Measurements from ENCODE around the gene RPS19.
A peak's percentile ranks its signal among the peaks of the same experiment; 100 is the strongest.
"Not testable (repeated sequence)": the region's sequence is repeated elsewhere in the genome, so short reads cannot be mapped to it uniquely, and the experiment has no call there.

The RPS19 gene

GRCh38 chr19:41872775-41873647 is 13.0 kb downstream of the RPS19 start:
- H3K27ac ChIP-seq, result peak overlapping the region; percentile 64

GRCh38 chr19:41875973-41876372 is 15.9 kb downstream of the RPS19 start:
- POLR2A ChIA-PET (ENCODE audit: low non-redundant PET); H3K27ac ChIP-seq; DNase-seq (ENCODE audit: low spot score); CTCF ChIA-PET: not testable (repeated sequence)

More at GRCh38 chr19:41872775-41873647, 13.0 kb downstream of the RPS19 start:
- DNase-seq (ENCODE audit: low spot score), result peak; percentile 66
- ChIA-PET POLR2A (ENCODE audit: low non-redundant PET) (interaction anchor here (1.2 to 1.3 kb wide), 2 partner anchors 13 to 174 kb away, joined by 5 to 7 read pairs; partner anchors contain the start of gene RPS19), CTCF (interaction anchor here (0.5 to 1.9 kb wide), 20 partner anchors 9 to 1537 kb away, joined by 3 to 21 read pairs (median 4); partner anchors contain the start of genes ARHGEF1 and RPS19)
- TF ChIP-seq CTCF (conservative IDR thresholded peaks at IDR 0.05; ENCODE audit: low read depth), result peak; percentile 82

- ChIA-PET POLR2A (ENCODE audit: low non-redundant PET) (no interaction called here), CTCF (interaction anchor here (1.0 kb wide), 1 partner anchor 81 kb away, joined by 7 read pairs; no protein-coding TSS in a partner anchor)
- TF ChIP-seq CTCF (conservative IDR thresholded peaks at IDR 0.05; ENCODE audit: low read depth), result no peak
- DNase-seq (ENCODE audit: low spot score), result no peak
- no peak within 1 kb of the TSS for H3K27ac ChIP-seq
Measured at GRCh38 chr19:41876847-41877832, 17.1 kb downstream of the RPS19 start, which contains the start of gene CD79A. TSS of gene CD79A (plus strand) at chr19:41877279. CDS start at chr19:41877305, 26 bp downstream.

- H3K27ac ChIP-seq, result no peak overlapping the region
- DNase-seq (ENCODE audit: low spot score), result no peak
- TF ChIP-seq CTCF (conservative IDR thresholded peaks at IDR 0.05; ENCODE audit: low read depth), result no peak
- ChIA-PET POLR2A (ENCODE audit: low non-redundant PET) (no interaction called here), CTCF (interaction anchor here (1.0 kb wide), 1 partner anchor 80 kb away, joined by 7 read pairs; no protein-coding TSS in a partner anchor)
Measured at GRCh38 chr19:41877916-41878905, 18.2 kb downstream of the RPS19 start.

GRCh38 chr19:41879080-41879479 is 19.0 kb downstream of the RPS19 start:
- TF ChIP-seq CTCF (conservative IDR thresholded peaks at IDR 0.05; ENCODE audit: low read depth), result no peak
- H3K27ac ChIP-seq, result no peak overlapping the region
- CTCF ChIA-PET, result no interaction called here
- no peak for DNase-seq (ENCODE audit: low spot score)
- POLR2A ChIA-PET (ENCODE audit: low non-redundant PET), result no interaction called here

- ChIA-PET CTCF (no interaction called here), POLR2A (ENCODE audit: low non-redundant PET) (no interaction called here)
- no peak for DNase-seq (ENCODE audit: low spot score)
- no peak overlapping the region for H3K27ac ChIP-seq
- TF ChIP-seq CTCF (conservative IDR thresholded peaks at IDR 0.05; ENCODE audit: low read depth), result no peak
Measured at GRCh38 chr19:41879670-41880328, 19.7 kb downstream of the RPS19 start.
